GM19324 (cell line): Measurements from ENCODE around the gene ITPKB.

ENCODE experiments used
- ATAC-seq: cut with Tn5 transposase; IDR thresholded peaks from one replicate; pipeline ENCODE4 v1.9.1; 2021; ENCODE audit warnings: mild to moderate bottlenecking, moderate library complexity; ENCODE audit not compliant: unreplicated experiment, low FRiP score

ITPKB gene

GRCh38 chr1:226672339-226672762 lies 66.7 kb downstream of the ITPKB start:
- no peak for ATAC-seq

- no peak for ATAC-seq
Observed at GRCh38 chr1:226671277-226671676, 67.8 kb downstream of the ITPKB start.

- no peak for ATAC-seq
Observed at GRCh38 chr1:226670073-226670472, 69.0 kb downstream of the ITPKB start.

- no peak for ATAC-seq
Observed at GRCh38 chr1:226668173-226668560, 70.9 kb downstream of the ITPKB start.

- ATAC-seq: no peak
Observed at GRCh38 chr1:226666692-226667091, 72.4 kb downstream of the ITPKB start.

- ATAC-seq: no peak
Observed at GRCh38 chr1:226666164-226666506, 72.9 kb downstream of the ITPKB start.

- no peak for ATAC-seq
Observed at GRCh38 chr1:226665505-226666163, 73.4 kb downstream of the ITPKB start.

- ATAC-seq: no peak
Observed at GRCh38 chr1:226664413-226665101, 74.5 kb downstream of the ITPKB start.

- no peak for ATAC-seq
Observed at GRCh38 chr1:226663327-226663704, 75.8 kb downstream of the ITPKB start.

GRCh38 chr1:226662642-226663326 lies 76.3 kb downstream of the ITPKB start:
- ATAC-seq: peak; percentile 96

- no peak for ATAC-seq
Observed at GRCh38 chr1:226661965-226662364, 77.1 kb downstream of the ITPKB start.

GRCh38 chr1:226661271-226661670 lies 77.8 kb downstream of the ITPKB start:
- no peak for ATAC-seq

- ATAC-seq: no peak
Observed at GRCh38 chr1:226660410-226661182, 78.5 kb downstream of the ITPKB start.

GRCh38 chr1:226659641-226660040 lies 79.4 kb downstream of the ITPKB start:
- no peak for ATAC-seq

- ATAC-seq: no peak
Observed at GRCh38 chr1:226659136-226659535, 79.9 kb downstream of the ITPKB start.

GRCh38 chr1:226658546-226659125 lies 80.4 kb downstream of the ITPKB start:
- no peak for ATAC-seq

- no peak for ATAC-seq
Observed at GRCh38 chr1:226657895-226658545, 81.1 kb downstream of the ITPKB start.

- no peak for ATAC-seq
Observed at GRCh38 chr1:226656601-226657277, 82.3 kb downstream of the ITPKB start.

- ATAC-seq: no peak
Observed at GRCh38 chr1:226656201-226656600, 82.9 kb downstream of the ITPKB start.
